B cell (primary cell): ENCODE measurements around the gene POFUT2. TPM values are rescaled to one million over a fixed set of nuclear protein-coding genes. Genes with fewer than 3 reads are reported as not detected.

Experiments used
- ATAC-seq: fragments of 200-7000 bp; cut with Tn5 transposase; one replicate; pipeline ENCODE4 v1.10.0; 2021; ENCODE audit warnings: low read depth, mild to moderate bottlenecking, moderate number of reproducible peaks, moderate library complexity
- CTCF ChIA-PET: fragments of 350-600 bp; sonication (Branson Sonifier 250); formaldehyde crosslinking; loops from one replicate; lab custom pipeline; 2021; ENCODE audit warnings: antibody characterized with exemption, inconsistent platforms; lab: Charles Lee
- POLR2A ChIA-PET: fragments of 350-600 bp; sonication (Branson Sonifier 250); formaldehyde crosslinking; loops from one replicate; lab custom pipeline; 2021; ENCODE audit warnings: antibody characterized with exemption; lab: Charles Lee
- DNase-seq: peaks from one replicate; pipeline ENCODE4 v3.0.0; 2013
- H2AFZ ChIP-seq: 2 replicates; pipeline ENCODE4 v1.6.1; 2012; ENCODE audit warnings: mild to moderate bottlenecking, low read depth, low read length; ENCODE audit not compliant: insufficient read depth, poor library complexity, severe bottlenecking
- H3K27ac ChIP-seq, 2 donors: 1 replicate in 1 of 2; 2 replicates in 1 of 2; pipeline ENCODE4 v1.5.1; 2012 to 2013; ENCODE audit warnings: low read length in 2 of 2, mild to moderate bottlenecking in 2 of 2, moderate library complexity in 1 of 2
- H3K27me3 ChIP-seq, 4 experiments: fragments of 200-600 bp in 1 of 4; sonication (generic) in 1 of 4; replicated peaks in 1 of 4; 1 replicate in 2 of 4; 2 replicates in 2 of 4; pipeline versions ENCODE4 v1.6.1 to v1.7.0; 2013 to 2016; ENCODE audit warnings: low read length in 3 of 4, mild to moderate bottlenecking in 2 of 4, mixed read lengths in 1 of 4, moderate library complexity in 1 of 4; ENCODE audit not compliant: insufficient read depth in 4 of 4, control insufficient read depth in 3 of 4; ENCODE audit errors: control extremely low read depth in 1 of 4
- H3K36me3 ChIP-seq, 2 experiments: replicated peaks in 1 of 2; 1 replicate in 1 of 2; 2 replicates in 1 of 2; pipeline versions ENCODE4 v1.6.1 to v1.7.1; 2013; ENCODE audit warnings: low read length in 1 of 2; ENCODE audit not compliant: insufficient read depth in 2 of 2, control insufficient read depth in 1 of 2; ENCODE audit errors: control extremely low read depth in 1 of 2, extremely low read depth in 1 of 2
- H3K4me1 ChIP-seq, 2 donors: fragments of 200-600 bp in 1 of 2; sonication (generic) in 1 of 2; 1 replicate in 1 of 2; 2 replicates in 1 of 2; pipeline versions ENCODE4 v1.5.1 to v1.6.1; 2013 to 2017; ENCODE audit warnings: low read length in 2 of 2; ENCODE audit not compliant: control insufficient read depth in 2 of 2, insufficient read depth in 2 of 2
- H3K4me2 ChIP-seq: replicated peaks from 2 replicates; pipeline ENCODE3; 2012; ENCODE audit warnings: mild to moderate bottlenecking, low read depth, low read length; ENCODE audit not compliant: poor library complexity, severe bottlenecking
- H3K4me3 ChIP-seq, 5 experiments: fragments of 200-600 bp in 1 of 5; sonication (generic) in 1 of 5; 1 replicate in 3 of 5; 2 replicates in 2 of 5; pipeline versions ENCODE4 v1.5.1 to v1.7.0; 2011 to 2016; ENCODE audit warnings: low read length in 4 of 5, mild to moderate bottlenecking in 4 of 5, low read depth in 2 of 5, control low read depth in 1 of 5, moderate library complexity in 1 of 5; ENCODE audit not compliant: insufficient read depth in 1 of 5; ENCODE audit errors: control extremely low read depth in 1 of 5, extremely low read depth in 1 of 5
- H3K79me2 ChIP-seq: fragments of 200-600 bp; sonication (generic); one replicate; pipeline ENCODE4 v1.6.0; 2016; ENCODE audit warnings: low read length; ENCODE audit not compliant: control insufficient read depth, insufficient read depth
- H3K9ac ChIP-seq: fragments of 200-600 bp; sonication (generic); 2 replicates; pipeline ENCODE4 v1.6.1; 2017; ENCODE audit warnings: mild to moderate bottlenecking, low read length, moderate library complexity
- H3K9me3 ChIP-seq, 3 donors: one replicate each; pipeline versions ENCODE4 v1.6.1 to v1.7.1; 2013; ENCODE audit warnings: low read length in 2 of 3; ENCODE audit not compliant: control insufficient read depth in 2 of 3, insufficient read depth in 1 of 3; ENCODE audit errors: control extremely low read depth in 1 of 3
- H4K20me1 ChIP-seq: 2 replicates; pipeline ENCODE4 v1.6.0; 2012; ENCODE audit warnings: mild to moderate bottlenecking, low read length; ENCODE audit not compliant: insufficient read depth, control insufficient read depth, poor library complexity, severe bottlenecking
- H3K27ac Mint-ChIP-seq: one replicate; pipeline ENCODE4 v1.8.0; 2021; ENCODE audit warnings: mixed read lengths
- H3K27me3 Mint-ChIP-seq: one replicate; pipeline ENCODE4 v1.8.0; 2021; ENCODE audit warnings: mixed read lengths
- H3K4me1 Mint-ChIP-seq: one replicate; pipeline ENCODE4 v1.8.0; 2021; ENCODE audit warnings: mixed read lengths
- H3K4me3 Mint-ChIP-seq: one replicate; pipeline ENCODE4 v1.8.0; 2021; ENCODE audit warnings: mixed read lengths
- H3K9me3 Mint-ChIP-seq: one replicate; pipeline ENCODE4 v1.8.0; 2022; ENCODE audit warnings: mixed read lengths; ENCODE audit not compliant: insufficient read depth
- EZH2 ChIP-seq: IDR thresholded peaks from 2 replicates; pipeline ENCODE4 v1.6.1; 2012; ENCODE audit warnings: borderline replicate concordance, low read depth, mild to moderate bottlenecking, moderate library complexity, low read length; ENCODE audit not compliant: insufficient read depth, poor library complexity, severe bottlenecking
- WGBS: methylation state at CpG from one replicate; pipeline ENCODE4 v1.1.5; 2013; ENCODE audit warnings: missing lambda C conversion rate; ENCODE audit not compliant: insufficient coverage; 5-methylcytosine and 5-hydroxymethylcytosine counted together
- intact Hi-C: fragments of 100-400 bp; cut with micrococcal nuclease; formaldehyde crosslinking; loops from one replicate; pipeline ENCODE4 v1.10.0; 2022
- polyA plus RNA-seq: library from polyadenylated mRNA; depleted of rRNA; stranded (reverse); fragments of >200 nt; gene quantifications from 2 replicates; pipeline ENCODE4 v1.2.3, GENCODE V29; 2012
- total RNA-seq, 2 donors: library from RNA; stranded (reverse); fragments of 120-200 nt in 1 of 2; gene quantifications; 1 replicate in 1 of 2; 2 replicates in 1 of 2; pipeline versions ENCODE4 v1.2.3 to v1.2.4, GENCODE V29; 2013 to 2022
- TF ChIP-seq, protein P1 (sequence below): fragments of 200-600 bp; IDR thresholded peaks from one replicate; pipeline ENCODE4 v1.8.0; 2022; ENCODE audit warnings: antibody characterized with exemption, mild to moderate bottlenecking

Gene POFUT2
- total and polyA plus RNA-seq, 2 donors (not counting 1 experiment from before 2014, with no cell fraction given): 38.3 to 41.8 TPM

DNA sequence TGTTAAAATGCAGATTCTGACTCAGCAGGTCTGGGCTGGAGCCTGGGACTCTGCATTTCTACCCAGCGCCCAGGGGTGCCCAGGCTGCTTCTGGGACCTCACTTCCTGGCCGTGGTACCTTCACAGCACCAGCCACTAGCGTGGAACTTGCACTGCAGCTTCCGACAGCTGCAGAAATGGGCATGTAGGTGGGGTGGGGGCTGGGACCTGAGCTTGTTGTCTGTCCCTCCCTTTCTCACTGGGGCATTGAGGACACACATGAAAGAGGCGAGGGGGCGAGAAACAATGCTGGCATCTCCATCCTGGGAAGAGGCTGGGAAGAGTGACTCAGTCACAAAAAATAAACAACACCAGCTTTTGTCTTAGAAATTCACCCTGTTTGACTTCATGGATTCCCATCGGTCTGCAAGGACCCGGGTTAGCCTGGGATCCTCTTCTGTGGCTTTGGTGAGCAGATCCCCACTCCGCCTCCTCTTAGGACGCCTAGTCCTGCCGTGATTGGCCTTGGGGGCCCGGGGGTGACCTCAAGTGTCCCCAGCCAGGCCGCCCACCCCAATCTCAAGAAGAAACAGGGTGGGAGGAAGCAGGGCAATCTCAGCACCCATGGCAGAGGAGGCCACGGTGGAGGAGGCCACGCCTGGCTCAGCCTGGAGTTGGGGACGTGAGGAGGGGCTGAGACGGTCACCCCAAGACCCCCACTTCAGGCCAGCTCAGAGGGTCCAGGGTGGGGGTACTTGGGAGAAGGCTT is 29.9 kb upstream of the POFUT2 start:
- intact Hi-C loops: no loop called here
- Mint-ChIP-seq H3K4me1 (peaks cover 6% of the 10 kb centered on the region), H3K27me3 (peaks cover 39% of the 10 kb centered on the region), H3K4me3 (no peak overlapping the region), H3K9me3 (no peaks in the 10 kb centered on the region), H3K27ac (no peak overlapping the region)
- CTCF ChIA-PET: no interaction called here
- H3K9ac ChIP-seq: no peak overlapping the region
- WGBS: 89% methylated on average over 8 of the region's 17 CpGs
- DNase-seq (no peak), ATAC-seq (no peak)
- no peak overlapping the region for H2AFZ ChIP-seq
- no peak overlapping the region for H3K4me3 ChIP-seq
- H3K79me2 ChIP-seq: no peaks in the 10 kb centered on the region
- POLR2A ChIA-PET: no interaction called here
- peaks cover 6 to 7% of the 10 kb centered on the region in 2 donors for H3K4me1 ChIP-seq
- H3K9me3 ChIP-seq: peaks cover 0 to 4% (median 0%) of the 10 kb centered on the region in 3 donors
- peaks cover 0 to 49% (median 2%) of the 10 kb centered on the region in 4 experiments for H3K27me3 ChIP-seq
- H3K36me3 ChIP-seq: no peaks in the 10 kb centered on the region
- H4K20me1 ChIP-seq: no peaks in the 10 kb centered on the region
- H3K27ac ChIP-seq: no peak overlapping the region
- no peak for TF ChIP-seq EZH2
- TF ChIP-seq, protein P1, sequence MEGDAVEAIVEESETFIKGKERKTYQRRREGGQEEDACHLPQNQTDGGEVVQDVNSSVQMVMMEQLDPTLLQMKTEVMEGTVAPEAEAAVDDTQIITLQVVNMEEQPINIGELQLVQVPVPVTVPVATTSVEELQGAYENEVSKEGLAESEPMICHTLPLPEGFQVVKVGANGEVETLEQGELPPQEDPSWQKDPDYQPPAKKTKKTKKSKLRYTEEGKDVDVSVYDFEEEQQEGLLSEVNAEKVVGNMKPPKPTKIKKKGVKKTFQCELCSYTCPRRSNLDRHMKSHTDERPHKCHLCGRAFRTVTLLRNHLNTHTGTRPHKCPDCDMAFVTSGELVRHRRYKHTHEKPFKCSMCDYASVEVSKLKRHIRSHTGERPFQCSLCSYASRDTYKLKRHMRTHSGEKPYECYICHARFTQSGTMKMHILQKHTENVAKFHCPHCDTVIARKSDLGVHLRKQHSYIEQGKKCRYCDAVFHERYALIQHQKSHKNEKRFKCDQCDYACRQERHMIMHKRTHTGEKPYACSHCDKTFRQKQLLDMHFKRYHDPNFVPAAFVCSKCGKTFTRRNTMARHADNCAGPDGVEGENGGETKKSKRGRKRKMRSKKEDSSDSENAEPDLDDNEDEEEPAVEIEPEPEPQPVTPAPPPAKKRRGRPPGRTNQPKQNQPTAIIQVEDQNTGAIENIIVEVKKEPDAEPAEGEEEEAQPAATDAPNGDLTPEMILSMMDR: no peak
- H3K4me2 ChIP-seq: no peak overlapping the region

DNA sequence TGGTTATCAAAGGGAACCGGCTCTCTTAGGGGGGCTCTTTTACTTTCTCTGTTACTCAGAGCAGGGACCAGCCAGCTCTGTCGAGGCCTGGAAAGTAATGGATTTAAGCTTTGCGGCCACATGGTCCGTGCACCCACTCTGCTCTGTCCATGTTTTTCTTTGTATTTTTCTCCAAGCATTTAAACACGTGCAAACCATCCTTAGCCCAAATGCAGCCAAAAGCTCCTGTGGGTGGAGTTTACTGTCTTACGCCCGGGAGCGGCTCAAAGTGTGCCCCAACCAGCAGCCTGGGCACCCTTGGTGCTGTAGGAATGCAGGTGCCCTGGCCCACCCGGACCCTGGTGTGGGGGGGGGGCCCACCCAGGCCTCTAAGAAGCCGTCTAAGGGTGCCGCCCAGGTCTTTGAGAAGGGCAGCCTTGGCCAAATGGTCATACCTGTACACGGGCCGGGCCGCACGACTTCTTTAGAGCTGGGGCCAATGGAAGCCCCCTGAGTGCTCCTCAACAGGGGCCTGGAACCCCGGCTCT is 29.2 kb upstream of the POFUT2 start:
- intact Hi-C loops: no loop called here
- H3K4me2 ChIP-seq: no peak overlapping the region
- peaks cover 38% of the 10 kb centered on the region for H3K27me3 Mint-ChIP-seq
- ATAC-seq: no peak
- H3K27ac Mint-ChIP-seq: no peak overlapping the region
- no peaks in the 10 kb centered on the region for H3K9me3 Mint-ChIP-seq
- H3K27me3 ChIP-seq: peaks cover 0 to 44% (median 3%) of the 10 kb centered on the region in 4 experiments
- no peak for DNase-seq
- no peak overlapping the region for H3K4me3 Mint-ChIP-seq
- H2AFZ ChIP-seq: no peak overlapping the region
- H3K9ac ChIP-seq: no peak overlapping the region
- TF ChIP-seq EZH2: no peak
- TF ChIP-seq, protein P1: no peak
- WGBS: 96% methylated on average over 13 of the region's 16 CpGs
- no peaks in the 10 kb centered on the region for H4K20me1 ChIP-seq
- CTCF ChIA-PET: no interaction called here
- no peaks in the 10 kb centered on the region for H3K36me3 ChIP-seq
- H3K4me3 ChIP-seq: no peak overlapping the region
- H3K4me1 Mint-ChIP-seq: no peaks in the 10 kb centered on the region
- peaks cover 0 to under 1% of the 10 kb centered on the region in 2 donors for H3K4me1 ChIP-seq
- POLR2A ChIA-PET: no interaction called here
- no peaks in the 10 kb centered on the region for H3K79me2 ChIP-seq
- peaks cover 0 to 4% (median 0%) of the 10 kb centered on the region in 3 donors for H3K9me3 ChIP-seq
- no peak overlapping the region for H3K27ac ChIP-seq
